ENCODE data around the gene KCNK6.

The KCNK6 gene

GRCh38 chr19:38358071-38358470 is 38.4 kb downstream of the KCNK6 start:
- no peak for DNase-seq (ENCODE audit: low read depth in 1 of 2, low spot score in 1 of 2)
- TF ChIP-seq POLR2AphosphoS5 (IDR thresholded peaks at IDR 0.05; ENCODE audit: low read depth) (no peak), GABPA (IDR thresholded peaks at IDR 0.05; ENCODE audit: low read depth) (no peak), CTCF (IDR thresholded peaks at IDR 0.05; ENCODE audit: insufficient read depth, low read length) (no peak), SPI1 (IDR thresholded peaks at IDR 0.05; ENCODE audit: borderline replicate concordance, low read depth) (no peak), REST (IDR thresholded peaks at IDR 0.05; ENCODE audit: insufficient replicate concordance, low read depth) (no peak)

GRCh38 chr19:38359242-38360021 is 39.8 kb downstream of the KCNK6 start:
- H3K27ac ChIP-seq (replicated peaks) = no peak overlapping the region
- no peak for DNase-seq (ENCODE audit: low read depth in 1 of 2, low spot score in 1 of 2)
- no peak overlapping the region for H3K4me3 ChIP-seq (replicated peaks; ENCODE audit: insufficient read depth, low read length)
- TF ChIP-seq POLR2AphosphoS5 (IDR thresholded peaks at IDR 0.05; ENCODE audit: low read depth) (no peak), GABPA (IDR thresholded peaks at IDR 0.05; ENCODE audit: low read depth) (no peak), CTCF (IDR thresholded peaks at IDR 0.05; ENCODE audit: insufficient read depth, low read length) (no peak), REST (IDR thresholded peaks at IDR 0.05; ENCODE audit: insufficient replicate concordance, low read depth) (no peak), SPI1 (IDR thresholded peaks at IDR 0.05; ENCODE audit: borderline replicate concordance, low read depth) (no peak)
- H3K27me3 ChIP-seq (ENCODE audit: insufficient read depth, poor library complexity, severe bottlenecking) = peaks cover 29% of the 10 kb centered on the region

More at GRCh38 chr19:38358071-38358470, 38.4 kb downstream of the KCNK6 start:
- Histone ChIP-seq H3K4me3 (replicated peaks; ENCODE audit: insufficient read depth, low read length) (no peak overlapping the region), H3K27me3 (ENCODE audit: insufficient read depth, poor library complexity, severe bottlenecking) (peaks cover 28% of the 10 kb centered on the region), H3K27ac (replicated peaks) (no peak overlapping the region)

- no peak for DNase-seq (ENCODE audit: low read depth in 1 of 2, low spot score in 1 of 2)
- no peak overlapping the region for H3K27ac ChIP-seq (replicated peaks)
- peaks cover 29% of the 10 kb centered on the region for H3K27me3 ChIP-seq (ENCODE audit: insufficient read depth, poor library complexity, severe bottlenecking)
- no peak for TF ChIP-seq POLR2AphosphoS5 (IDR thresholded peaks at IDR 0.05; ENCODE audit: low read depth)
- no peak for TF ChIP-seq CTCF (IDR thresholded peaks at IDR 0.05; ENCODE audit: insufficient read depth, low read length)
- H3K4me3 ChIP-seq (replicated peaks; ENCODE audit: insufficient read depth, low read length) = no peak overlapping the region
Observed at GRCh38 chr19:38360351-38360750, 40.7 kb downstream of the KCNK6 start.
